ENCODE results near the gene CEBPZ. TPM values are rescaled to one million over a fixed set of nuclear protein-coding genes. Genes with fewer than 3 reads are reported as not detected.
"Not testable (repeated sequence)": the region's sequence is repeated elsewhere in the genome, so short reads cannot be mapped to it uniquely, and the experiment has no call there.

CEBPZ gene
- total RNA-seq, 1 experiment from 2014 or later, result 146 TPM

- Mint-ChIP-seq H3K9me3 (peaks cover 3% of the 10 kb centered on the region; the same call in 1 of the 2 replicates), H3K36me3 (peaks cover 35% of the 10 kb centered on the region), H3K27ac (no peak overlapping the region), H3K4me1 (peaks cover 49% of the 10 kb centered on the region), H3K27me3 (ENCODE audit: low read depth) (no peaks in the 10 kb centered on the region), H3K4me3 (no peak overlapping the region)
- CTCF ChIA-PET, result no interaction called here
- POLR2A ChIA-PET, result interaction anchor here (1.3 kb wide), 1 partner anchor 33 kb away, joined by 5 read pairs; no protein-coding TSS in a partner anchor
- no peak for DNase-seq (ENCODE audit: low spot score)
- TF ChIP-seq ETV6 (CRISPR knock-in tag; IDR thresholded peaks at IDR 0.05) (no peak), NR2C2 (CRISPR knock-in tag; IDR thresholded peaks at IDR 0.05) (no peak), NFYB (CRISPR knock-in tag; conservative IDR thresholded peaks at IDR 0.05; ENCODE audit: low read depth) (no peak), CREM (CRISPR knock-in tag; IDR thresholded peaks at IDR 0.05) (no peak), HMGA2 (CRISPR knock-in tag; IDR thresholded peaks at IDR 0.05) (no peak), CDX4 (CRISPR knock-in tag; IDR thresholded peaks at IDR 0.05; ENCODE audit: borderline replicate concordance) (no peak), IRF2 (CRISPR knock-in tag; IDR thresholded peaks at IDR 0.05; ENCODE audit: borderline replicate concordance, low read depth) (no peak), ESRRA (CRISPR knock-in tag; IDR thresholded peaks at IDR 0.05; ENCODE audit: borderline replicate concordance) (no peak), ZNF219 (CRISPR knock-in tag; IDR thresholded peaks at IDR 0.05; ENCODE audit: borderline replicate concordance) (no peak)
- TF ChIP-seq, protein P1, sequence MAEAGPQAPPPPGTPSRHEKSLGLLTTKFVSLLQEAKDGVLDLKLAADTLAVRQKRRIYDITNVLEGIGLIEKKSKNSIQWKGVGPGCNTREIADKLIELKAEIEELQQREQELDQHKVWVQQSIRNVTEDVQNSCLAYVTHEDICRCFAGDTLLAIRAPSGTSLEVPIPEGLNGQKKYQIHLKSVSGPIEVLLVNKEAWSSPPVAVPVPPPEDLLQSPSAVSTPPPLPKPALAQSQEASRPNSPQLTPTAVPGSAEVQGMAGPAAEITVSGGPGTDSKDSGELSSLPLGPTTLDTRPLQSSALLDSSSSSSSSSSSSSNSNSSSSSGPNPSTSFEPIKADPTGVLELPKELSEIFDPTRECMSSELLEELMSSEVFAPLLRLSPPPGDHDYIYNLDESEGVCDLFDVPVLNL (CRISPR knock-in tag; IDR thresholded peaks at IDR 0.05; ENCODE audit: borderline replicate concordance, low read depth), result no peak
- TF ChIP-seq, protein P2, sequence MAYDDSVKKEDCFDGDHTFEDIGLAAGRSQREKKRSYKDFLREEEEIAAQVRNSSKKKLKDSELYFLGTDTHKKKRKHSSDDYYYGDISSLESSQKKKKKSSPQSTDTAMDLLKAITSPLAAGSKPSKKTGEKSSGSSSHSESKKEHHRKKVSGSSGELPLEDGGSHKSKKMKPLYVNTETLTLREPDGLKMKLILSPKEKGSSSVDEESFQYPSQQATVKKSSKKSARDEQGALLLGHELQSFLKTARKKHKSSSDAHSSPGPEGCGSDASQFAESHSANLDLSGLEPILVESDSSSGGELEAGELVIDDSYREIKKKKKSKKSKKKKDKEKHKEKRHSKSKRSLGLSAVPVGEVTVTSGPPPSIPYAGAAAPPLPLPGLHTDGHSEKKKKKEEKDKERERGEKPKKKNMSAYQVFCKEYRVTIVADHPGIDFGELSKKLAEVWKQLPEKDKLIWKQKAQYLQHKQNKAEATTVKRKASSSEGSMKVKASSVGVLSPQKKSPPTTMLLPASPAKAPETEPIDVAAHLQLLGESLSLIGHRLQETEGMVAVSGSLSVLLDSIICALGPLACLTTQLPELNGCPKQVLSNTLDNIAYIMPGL (CRISPR knock-in tag; IDR thresholded peaks at IDR 0.05), result no peak
- TF ChIP-seq, protein P3, sequence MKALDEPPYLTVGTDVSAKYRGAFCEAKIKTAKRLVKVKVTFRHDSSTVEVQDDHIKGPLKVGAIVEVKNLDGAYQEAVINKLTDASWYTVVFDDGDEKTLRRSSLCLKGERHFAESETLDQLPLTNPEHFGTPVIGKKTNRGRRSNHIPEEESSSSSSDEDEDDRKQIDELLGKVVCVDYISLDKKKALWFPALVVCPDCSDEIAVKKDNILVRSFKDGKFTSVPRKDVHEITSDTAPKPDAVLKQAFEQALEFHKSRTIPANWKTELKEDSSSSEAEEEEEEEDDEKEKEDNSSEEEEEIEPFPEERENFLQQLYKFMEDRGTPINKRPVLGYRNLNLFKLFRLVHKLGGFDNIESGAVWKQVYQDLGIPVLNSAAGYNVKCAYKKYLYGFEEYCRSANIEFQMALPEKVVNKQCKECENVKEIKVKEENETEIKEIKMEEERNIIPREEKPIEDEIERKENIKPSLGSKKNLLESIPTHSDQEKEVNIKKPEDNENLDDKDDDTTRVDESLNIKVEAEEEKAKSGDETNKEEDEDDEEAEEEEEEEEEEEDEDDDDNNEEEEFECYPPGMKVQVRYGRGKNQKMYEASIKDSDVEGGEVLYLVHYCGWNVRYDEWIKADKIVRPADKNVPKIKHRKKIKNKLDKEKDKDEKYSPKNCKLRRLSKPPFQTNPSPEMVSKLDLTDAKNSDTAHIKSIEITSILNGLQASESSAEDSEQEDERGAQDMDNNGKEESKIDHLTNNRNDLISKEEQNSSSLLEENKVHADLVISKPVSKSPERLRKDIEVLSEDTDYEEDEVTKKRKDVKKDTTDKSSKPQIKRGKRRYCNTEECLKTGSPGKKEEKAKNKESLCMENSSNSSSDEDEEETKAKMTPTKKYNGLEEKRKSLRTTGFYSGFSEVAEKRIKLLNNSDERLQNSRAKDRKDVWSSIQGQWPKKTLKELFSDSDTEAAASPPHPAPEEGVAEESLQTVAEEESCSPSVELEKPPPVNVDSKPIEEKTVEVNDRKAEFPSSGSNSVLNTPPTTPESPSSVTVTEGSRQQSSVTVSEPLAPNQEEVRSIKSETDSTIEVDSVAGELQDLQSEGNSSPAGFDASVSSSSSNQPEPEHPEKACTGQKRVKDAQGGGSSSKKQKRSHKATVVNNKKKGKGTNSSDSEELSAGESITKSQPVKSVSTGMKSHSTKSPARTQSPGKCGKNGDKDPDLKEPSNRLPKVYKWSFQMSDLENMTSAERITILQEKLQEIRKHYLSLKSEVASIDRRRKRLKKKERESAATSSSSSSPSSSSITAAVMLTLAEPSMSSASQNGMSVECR (CRISPR knock-in tag; IDR thresholded peaks at IDR 0.05; ENCODE audit: borderline replicate concordance), result no peak
- no peak for ATAC-seq
Measured at GRCh38 chr2:37230581-37230980, 815 bp downstream of the CEBPZ start.

DNA sequence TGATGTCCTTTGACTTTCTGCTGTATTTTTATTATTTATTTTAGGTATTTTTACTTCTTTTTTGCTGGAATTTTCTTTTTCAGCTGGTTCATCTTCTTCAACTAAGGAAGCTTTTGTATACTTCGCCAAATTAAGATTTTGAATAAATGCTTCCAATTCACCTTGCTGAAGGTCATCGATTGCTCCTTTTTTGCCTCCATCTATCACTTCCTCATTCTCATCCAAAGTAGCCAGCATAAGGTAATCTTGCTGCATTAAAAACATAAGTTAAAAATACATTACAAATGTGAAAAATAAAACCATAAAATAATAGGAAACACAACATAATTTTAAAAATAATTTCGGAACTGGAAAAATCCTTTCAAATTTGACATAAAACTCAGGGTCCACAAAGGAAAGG, 2.6 kb downstream of the CEBPZ start:
- ChIA-PET POLR2A (no interaction called here), CTCF (no interaction called here)
- Mint-ChIP-seq H3K27ac (peak overlapping the region; percentile 55), H3K36me3 (peaks cover 35% of the 10 kb centered on the region), H3K4me3 (no peak overlapping the region; the same call in 1 of the 2 replicates), H3K27me3 (ENCODE audit: low read depth) (no peaks in the 10 kb centered on the region), H3K4me1 (peaks cover 55% of the 10 kb centered on the region), H3K9me3 (no peaks in the 10 kb centered on the region)
- DNase-seq (ENCODE audit: low spot score) (no peak), ATAC-seq (no peak)
- no peak for TF ChIP-seq GABPB1 (CRISPR knock-in tag; IDR thresholded peaks at IDR 0.05)

- CTCF ChIA-PET, result no interaction called here
- Mint-ChIP-seq H3K27ac (peak overlapping the region; percentile 98), H3K27me3 (ENCODE audit: low read depth) (no peaks in the 10 kb centered on the region), H3K4me3 (peak overlapping the region; percentile 70), H3K9me3 (no peaks in the 10 kb centered on the region), H3K4me1 (peaks cover 67% of the 10 kb centered on the region), H3K36me3 (peaks cover 51% of the 10 kb centered on the region)
- ATAC-seq (peak; percentile 24), DNase-seq (ENCODE audit: low spot score) (no peak)
- POLR2A ChIA-PET, result no interaction called here
- TF ChIP-seq ELF4 (CRISPR knock-in tag; IDR thresholded peaks at IDR 0.05; ENCODE audit: low read depth), result no peak
- no peak for TF ChIP-seq SMAD4 (CRISPR knock-in tag; IDR thresholded peaks at IDR 0.05)
- TF ChIP-seq GTF2I (CRISPR knock-in tag; conservative IDR thresholded peaks at IDR 0.05), result no peak
- TF ChIP-seq NR3C1 (CRISPR knock-in tag; conservative IDR thresholded peaks at IDR 0.05; ENCODE audit: low read depth), result no peak
- no peak for TF ChIP-seq NFE2L1 (CRISPR knock-in tag; IDR thresholded peaks at IDR 0.05)
- no peak for TF ChIP-seq ZNF281 (CRISPR knock-in tag; IDR thresholded peaks at IDR 0.05)
- no peak for TF ChIP-seq TP53 (CRISPR knock-in tag; IDR thresholded peaks at IDR 0.05)
Measured at GRCh38 chr2:37226863-37227262, 4.5 kb downstream of the CEBPZ start.

DNA sequence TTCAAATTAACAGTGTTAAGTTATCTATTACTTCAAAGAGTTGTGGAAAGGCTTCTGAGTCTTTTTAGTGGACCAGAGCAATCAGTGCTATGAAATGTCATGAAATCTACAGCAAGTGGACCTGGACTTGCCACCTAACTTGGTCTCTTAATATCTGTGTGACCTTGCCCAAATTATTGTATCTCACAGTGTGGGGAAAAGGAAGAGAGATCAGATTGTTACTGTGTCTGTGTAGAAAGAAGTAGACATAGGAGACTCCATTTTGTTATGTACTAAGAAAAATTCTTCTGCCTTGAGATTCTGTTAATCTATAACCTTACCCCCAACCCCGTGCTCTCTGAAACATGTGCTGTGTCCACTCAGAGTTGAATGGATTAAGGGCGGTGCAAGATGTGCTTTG, 6.3 kb downstream of the CEBPZ start:
- CTCF ChIA-PET; ATAC-seq; POLR2A ChIA-PET; H3K27me3 Mint-ChIP-seq (ENCODE audit: low read depth); DNase-seq (ENCODE audit: low spot score); H3K9me3 Mint-ChIP-seq: not testable (repeated sequence)
- H3K4me3 Mint-ChIP-seq, result peak overlapping the region; percentile 54
- peak overlapping the region; percentile 96 for H3K27ac Mint-ChIP-seq
- peaks cover 68% of the 10 kb centered on the region for H3K36me3 Mint-ChIP-seq
- H3K4me1 Mint-ChIP-seq, result peaks cover 67% of the 10 kb centered on the region
